Right lobe of liver (tissue), 6 donors: ENCODE measurements around the gene PPP1CB. TPM values are rescaled to one million over a fixed set of nuclear protein-coding genes. Genes with fewer than 3 reads are reported as not detected.
"Not testable (repeated sequence)": the region's sequence is repeated elsewhere in the genome, so short reads cannot be mapped to it uniquely, and the experiment has no call there.

Experiments
- ATAC-seq, 4 donors: fragments of 200-7000 bp; cut with Tn5 transposase; one replicate each; pipeline ENCODE4 v1.9.1; 2020; ENCODE audit warnings: mild to moderate bottlenecking in 4 of 4, moderate library complexity in 4 of 4
- DNase-seq, 3 donors: peaks; one replicate each; pipeline ENCODE4 v3.0.0-alpha.2; 2020
- H3K27ac ChIP-seq, 3 donors: fragments of 200-600 bp; one replicate each; pipeline ENCODE4 v1.8.0; 2022
- H3K27me3 ChIP-seq, 2 donors: fragments of 200-600 bp; one replicate each; pipeline ENCODE4 v1.8.0; 2022
- H3K36me3 ChIP-seq, 4 donors: fragments of 200-600 bp; sonication (generic) in 1 of 4; one replicate each; pipeline versions ENCODE4 v1.5.1 to v1.8.0; 2017 to 2022; ENCODE audit warnings: control low read depth in 1 of 4
- H3K4me1 ChIP-seq, 4 donors: fragments of 200-600 bp; sonication (generic) in 1 of 4; one replicate each; pipeline versions ENCODE4 v1.5.1 to v1.8.0; 2017 to 2022; ENCODE audit warnings: control low read depth in 1 of 4
- H3K4me3 ChIP-seq, 3 donors: fragments of 200-600 bp; one replicate each; pipeline ENCODE4 v1.8.0; 2022
- H3K9me3 ChIP-seq, 4 donors: fragments of 200-600 bp; sonication (generic) in 1 of 4; one replicate each; pipeline versions ENCODE4 v1.5.1 to v1.8.0; 2017 to 2022; ENCODE audit warnings: control low read depth in 1 of 4
- POLR2A ChIP-seq: fragments of 450-650 bp; IDR thresholded peaks from one replicate; pipeline ENCODE4 v1.6.1; 2017; ENCODE audit warnings: antibody characterized with exemption, mild to moderate bottlenecking
- WGBS: methylation state at CpG from one replicate; pipeline ENCODE4 v1.1.6; 2018; ENCODE audit warnings: low coverage, low lambda C conversion rate; ENCODE audit not compliant: insufficient coverage; ENCODE audit errors: missing lambda C conversion rate; 5-methylcytosine and 5-hydroxymethylcytosine counted together
- intact Hi-C, 2 donors: fragments of 100-400 bp; cut with DNase I; formaldehyde crosslinking; loops; one replicate each; pipeline versions ENCODE4 v1.11.2 to v1.14.1; 2022
- total RNA-seq, 6 experiments: library from RNA; depleted of rRNA in 2 of 6; stranded (reverse); fragments of >200 nt in 2 of 6; fragmentation: NEBNext Ultra II Directional in 3 of 6; extraction: Animal tissue kit (Norgen Biotek cat#: 25700) in 3 of 6; gene quantifications; one replicate each; pipeline versions ENCODE4 v1.1.0 to v1.2.4, GENCODE V29; 2016 to 2023
- TF ChIP-seq, protein P1 (sequence below), 4 donors: fragments of 200-600 bp in 3 of 4; fragments of 450-650 bp in 1 of 4; IDR thresholded peaks; one replicate each; pipeline versions ENCODE4 v1.5.1 to v1.8.0; 2016 to 2022; ENCODE audit warnings: antibody characterized with exemption in 4 of 4, mild to moderate bottlenecking in 2 of 4
- donor health status: DM: no; HTN: yes; CAD: no.
- donor health status: DM: no; HTN: no; CAD: no.
- donor health status: DM: no; HTN: no; CAD: no.
- donor health status: DM: no; HTN: yes; CAD: no.
- donor health status: DM: no; HTN: yes; CAD: no.

Gene PPP1CB
- total RNA-seq, 6 experiments from 2014 or later: 55.7 to 86.3 (median 71.4) TPM

- Histone ChIP-seq H3K4me1 (peaks cover 0 to 4% (median 1%) of the 10 kb centered on the region in 4 donors), H3K4me3 (no peak overlapping the region), H3K9me3 (no peaks in the 10 kb centered on the region), H3K27ac (no peak overlapping the region), H3K36me3 (no peaks in the 10 kb centered on the region), H3K27me3 (no peaks in the 10 kb centered on the region)
- no peak for TF ChIP-seq POLR2A
- TF ChIP-seq, protein P1, sequence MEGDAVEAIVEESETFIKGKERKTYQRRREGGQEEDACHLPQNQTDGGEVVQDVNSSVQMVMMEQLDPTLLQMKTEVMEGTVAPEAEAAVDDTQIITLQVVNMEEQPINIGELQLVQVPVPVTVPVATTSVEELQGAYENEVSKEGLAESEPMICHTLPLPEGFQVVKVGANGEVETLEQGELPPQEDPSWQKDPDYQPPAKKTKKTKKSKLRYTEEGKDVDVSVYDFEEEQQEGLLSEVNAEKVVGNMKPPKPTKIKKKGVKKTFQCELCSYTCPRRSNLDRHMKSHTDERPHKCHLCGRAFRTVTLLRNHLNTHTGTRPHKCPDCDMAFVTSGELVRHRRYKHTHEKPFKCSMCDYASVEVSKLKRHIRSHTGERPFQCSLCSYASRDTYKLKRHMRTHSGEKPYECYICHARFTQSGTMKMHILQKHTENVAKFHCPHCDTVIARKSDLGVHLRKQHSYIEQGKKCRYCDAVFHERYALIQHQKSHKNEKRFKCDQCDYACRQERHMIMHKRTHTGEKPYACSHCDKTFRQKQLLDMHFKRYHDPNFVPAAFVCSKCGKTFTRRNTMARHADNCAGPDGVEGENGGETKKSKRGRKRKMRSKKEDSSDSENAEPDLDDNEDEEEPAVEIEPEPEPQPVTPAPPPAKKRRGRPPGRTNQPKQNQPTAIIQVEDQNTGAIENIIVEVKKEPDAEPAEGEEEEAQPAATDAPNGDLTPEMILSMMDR (IDR thresholded peaks at IDR 0.05): no peak
- ATAC-seq: no peak
- intact Hi-C loops: no loop called here
- DNase-seq: no peak
- 64% methylated on average over 4 of the region's 5 CpGs for WGBS
Measured at GRCh38 chr2:28730641-28731146, 20.9 kb upstream of the PPP1CB start.

GRCh38 chr2:28735511-28735910 lies 16.1 kb upstream of the PPP1CB start:
- H3K4me3 ChIP-seq: no peak overlapping the region
- 56% methylated on average over 6 of the region's 6 CpGs for WGBS

DNA sequence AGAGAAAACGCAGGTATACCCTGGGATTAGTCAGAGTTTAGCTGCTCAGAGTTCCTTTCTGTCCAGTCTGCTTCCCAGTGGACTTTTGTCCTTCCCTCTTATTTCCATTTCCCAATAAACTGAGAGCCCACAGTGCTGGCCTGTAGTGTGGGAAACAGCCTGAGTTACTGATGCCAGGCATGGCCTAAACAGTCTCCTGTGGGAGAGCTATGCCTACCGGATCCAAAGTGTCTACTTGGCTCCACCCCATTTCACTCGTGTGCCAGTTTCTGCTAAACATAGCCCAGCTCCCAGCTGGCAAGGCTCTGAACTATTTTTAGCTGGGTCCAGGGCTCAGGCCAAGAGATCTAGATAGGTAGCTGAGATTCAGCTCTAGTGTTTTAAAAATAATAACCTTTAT lies 15.6 kb upstream of the PPP1CB start:
- DNase-seq (peak; percentile 76 to 96 (median 87)), ATAC-seq (peak; percentile 99 to 100 (median 100))
- 14% methylated on average over 3 of the region's 3 CpGs for WGBS
- Histone ChIP-seq H3K36me3 (no peaks in the 10 kb centered on the region), H3K27ac (peak overlapping the region in 2 of 3 donors; percentile 41 to 81), H3K4me1 (peaks cover 0 to 6% (median 3%) of the 10 kb centered on the region in 4 donors), H3K9me3 (no peaks in the 10 kb centered on the region), H3K4me3 (no peak overlapping the region), H3K27me3 (no peaks in the 10 kb centered on the region)
- intact Hi-C loops: no loop called here
- peak; percentile 14 for TF ChIP-seq POLR2A
- TF ChIP-seq, protein P1 (IDR thresholded peaks at IDR 0.05): no peak

More at GRCh38 chr2:28735511-28735910, 16.1 kb upstream of the PPP1CB start:
- DNase-seq (no peak), ATAC-seq (peak in 1 of 4 donors; percentile 6)
- H3K27me3 ChIP-seq: no peaks in the 10 kb centered on the region
- TF ChIP-seq, protein P1 (IDR thresholded peaks at IDR 0.05): no peak
- TF ChIP-seq POLR2A: no peak
- no peaks in the 10 kb centered on the region for H3K9me3 ChIP-seq
- no peaks in the 10 kb centered on the region for H3K36me3 ChIP-seq
- intact Hi-C loops: no loop called here
- peak overlapping the region in 2 of 3 donors; percentile 41 to 81 for H3K27ac ChIP-seq
- H3K4me1 ChIP-seq: peaks cover 0 to 6% (median 3%) of the 10 kb centered on the region in 4 donors

GRCh38 chr2:28737655-28738054 lies 14.0 kb upstream of the PPP1CB start:
- H3K4me1 ChIP-seq: peaks cover 0 to 6% (median 3%) of the 10 kb centered on the region in 4 donors
- intact Hi-C loops: no loop called here
- H3K27ac ChIP-seq: no peak overlapping the region
- WGBS: 93% methylated on average over 1 of the region's 1 CpG
- no peaks in the 10 kb centered on the region for H3K9me3 ChIP-seq
- H3K36me3 ChIP-seq: no peaks in the 10 kb centered on the region
- H3K27me3 ChIP-seq: no peaks in the 10 kb centered on the region
- TF ChIP-seq, protein P1 (IDR thresholded peaks at IDR 0.05): no peak
- TF ChIP-seq POLR2A: no peak
- no peak for DNase-seq
- H3K4me3 ChIP-seq: no peak overlapping the region
- ATAC-seq: no peak

- H3K27me3 ChIP-seq, H3K4me3 ChIP-seq, H3K27ac ChIP-seq, H3K4me1 ChIP-seq, DNase-seq, intact Hi-C loops, H3K36me3 ChIP-seq, H3K9me3 ChIP-seq, ATAC-seq: not testable (repeated sequence)
- WGBS: 88% methylated on average over 2 of the region's 6 CpGs
Measured at GRCh38 chr2:28742619-28743018, 9.0 kb upstream of the PPP1CB start.
